ENCODE results near the gene HOXD4. TPM values are rescaled to one million over a fixed set of nuclear protein-coding genes. Genes with fewer than 3 reads are reported as not detected.

The HOXD4 gene
- total and polyA plus RNA-seq, 11 donors = 0.10 to 0.96 (median 0.41) TPM; not detected in 2

GRCh38 chr2:176202491-176202890 lies 51.1 kb downstream of the HOXD4 start:
- TF ChIP-seq POLR2A (IDR thresholded peaks at IDR 0.05) = no peak
- no peak for TF ChIP-seq CTCF (IDR thresholded peaks at IDR 0.05)
- WGBS, 4 donors = 85 to 90% (median 89%) methylated on average over 7 of the region's 7 CpGs
- intact Hi-C loops (cut with DNase I) = no loop called here

More at GRCh38 chr2:176202491-176202890, 51.1 kb downstream of the HOXD4 start:
- no peak overlapping the region for H3K4me3 ChIP-seq
- H3K4me1 ChIP-seq = no peaks in the 10 kb centered on the region
- no peak overlapping the region for H3K27ac ChIP-seq
- H3K36me3 ChIP-seq = no peaks in the 10 kb centered on the region
- H3K9me3 ChIP-seq = peaks cover 0 to 8% (median 0%) of the 10 kb centered on the region in 12 donors
- no peak for DNase-seq
- no peak for ATAC-seq
- peaks cover 0 to 58% (median 12%) of the 10 kb centered on the region in 9 donors for H3K27me3 ChIP-seq

MicroRNA genes within 50 kb of the gene (microRNA counts, 767-probe panel; counts per million panel counts)
- microRNA hsa-miR-10b-5p = 2,769 to 2,827 counts per million in 2 donors

Small RNA genes lying within 50 kb of the gene (microRNA-seq; reads per million reads assigned to microRNA genes)
- gene MIR10B = 1,353 to 4,799 (median 2,376) reads per million in 4 donors

Other genes starting within 250 kb of the HOXD4 start
- gene LNPK, start 149.3 kb upstream of the HOXD4 start, total RNA-seq = 10 to 100 TPM; 16.3 to 45.6 (median 33.5) TPM
- 1 to 10 TPM; 5.0 to 9.7 TPM for gene LNPK, start 149.3 kb upstream of the HOXD4 start, polyA plus RNA-seq
- gene EVX2, start 67.6 kb upstream of the HOXD4 start, total RNA-seq = under 1 TPM in 1 of 9 donors, not detected in 8; 0.06 TPM
- gene EVX2, start 67.6 kb upstream of the HOXD4 start, polyA plus RNA-seq = not detected
- not detected for gene HOXD13, start 58.8 kb upstream of the HOXD4 start, total RNA-seq
- gene HOXD13, start 58.8 kb upstream of the HOXD4 start, polyA plus RNA-seq = not detected
- not detected for gene HOXD12, start 51.8 kb upstream of the HOXD4 start, total RNA-seq
- gene HOXD12, start 51.8 kb upstream of the HOXD4 start, polyA plus RNA-seq = not detected
- not detected for gene HOXD11, start 44.3 kb upstream of the HOXD4 start, total RNA-seq
- gene HOXD11, start 44.3 kb upstream of the HOXD4 start, polyA plus RNA-seq = not detected
- under 1 TPM in 1 of 9 donors, not detected in 8; 0.43 TPM for gene HOXD10, start 34.8 kb upstream of the HOXD4 start, total RNA-seq
- under 1 TPM in 1 of 2 donors, not detected in 1; 0.03 TPM for gene HOXD10, start 34.8 kb upstream of the HOXD4 start, polyA plus RNA-seq
- gene HOXD9, start 28.8 kb upstream of the HOXD4 start, total RNA-seq = under 1 TPM in 2 of 9 donors, not detected in 7; 0.40 to 0.43 TPM
- under 1 TPM in 1 of 2 donors, not detected in 1; 0.23 TPM for gene HOXD9, start 28.8 kb upstream of the HOXD4 start, polyA plus RNA-seq
- gene HOXD8, start 21.8 kb upstream of the HOXD4 start, total RNA-seq = 1 to 10 TPM in 3 of 9 donors, under 1 TPM in 6; 0.37 to 1.8 (median 0.59) TPM
- under 1 TPM; 0.21 to 0.42 TPM for gene HOXD8, start 21.8 kb upstream of the HOXD4 start, polyA plus RNA-seq
- gene HOXD3, start 5.8 kb downstream of the HOXD4 start, total RNA-seq = 1 to 10 TPM in 2 of 9 donors, under 1 TPM in 7; 0.35 to 1.4 (median 0.56) TPM
- under 1 TPM; 0.04 to 0.30 TPM for gene HOXD3, start 5.8 kb downstream of the HOXD4 start, polyA plus RNA-seq
- under 1 TPM in 4 of 9 donors, not detected in 5; 0.16 to 0.51 (median 0.24) TPM for gene HOXD1, start 37.1 kb downstream of the HOXD4 start, total RNA-seq
- under 1 TPM in 1 of 2 donors, not detected in 1; 0.08 TPM for gene HOXD1, start 37.1 kb downstream of the HOXD4 start, polyA plus RNA-seq
- gene MTX2, start 117.9 kb downstream of the HOXD4 start, total RNA-seq = 10 to 100 TPM; 37.6 to 57.8 (median 43.2) TPM
- 10 to 100 TPM; 74.4 to 79.7 TPM for gene MTX2, start 117.9 kb downstream of the HOXD4 start, polyA plus RNA-seq

All from heart left ventricle (tissue), 16 donors.